Ovary (tissue), 9 donors: Measurements from ENCODE around the gene MUC21. TPM values are rescaled to one million over a fixed set of nuclear protein-coding genes. Genes with fewer than 3 reads are reported as not detected.
"Not testable (repeated sequence)": the region's sequence is repeated elsewhere in the genome, so short reads cannot be mapped to it uniquely, and the experiment has no call there.

Experiments
- DNase-seq, 5 donors: peaks; one replicate each; pipeline ENCODE4 v3.0.0-alpha.2; 2019 to 2020
- H3K27ac ChIP-seq, 2 donors: fragments of 200-600 bp; one replicate each; pipeline versions ENCODE4 v1.5.1 to v1.8.0; 2019 to 2022
- H3K27me3 ChIP-seq: fragments of 200-600 bp; one replicate; pipeline ENCODE4 v1.8.0; 2022
- H3K36me3 ChIP-seq: fragments of 200-600 bp; sonication (generic); one replicate; pipeline ENCODE4 v1.5.1; 2019
- H3K4me1 ChIP-seq: one replicate; pipeline ENCODE4 v1.8.1; 2013; ENCODE audit warnings: mild to moderate bottlenecking, moderate library complexity; ENCODE audit not compliant: insufficient read depth
- H3K4me3 ChIP-seq: fragments of 200-600 bp; sonication (generic); one replicate; pipeline ENCODE4 v1.5.1; 2017
- H3K9me3 ChIP-seq, 2 donors: fragments of 200-600 bp in 1 of 2; sonication (generic) in 1 of 2; one replicate each; pipeline versions ENCODE4 v1.5.1 to v1.8.1; 2013 to 2019; ENCODE audit warnings: mild to moderate bottlenecking in 1 of 2, moderate library complexity in 1 of 2
- CTCF ChIP-seq, 3 donors: fragments of 450-650 bp in 2 of 3; fragments of 200-600 bp in 1 of 3; IDR thresholded peaks; one replicate each; pipeline versions ENCODE4 v1.5.1 to v1.8.0; 2016 to 2022; ENCODE audit warnings: antibody characterized with exemption in 3 of 3, mild to moderate bottlenecking in 1 of 3
- EP300 ChIP-seq: sonication (generic); formaldehyde crosslinking; IDR thresholded peaks from one replicate; pipeline ENCODE4 v1.6.1; 2017; ENCODE audit warnings: antibody characterized with exemption
- POLR2A ChIP-seq: fragments of 450-650 bp; IDR thresholded peaks from one replicate; pipeline ENCODE4 v1.6.1; 2017; ENCODE audit warnings: antibody characterized with exemption, mild to moderate bottlenecking, moderate library complexity
- WGBS, 3 donors: extraction: QIAGEN DNeasy Blood & Tissue Kit in 1 of 3; methylation state at CpG; one replicate each; pipeline versions ENCODE4 v1.1.5 to v1.1.7; 2013 to 2017; 5-methylcytosine and 5-hydroxymethylcytosine counted together
- intact Hi-C, 4 donors: fragments of 100-400 bp; cut with DNase I; formaldehyde crosslinking; loops; one replicate each; pipeline versions ENCODE4 v1.11.0 to v1.15.1; 2022 to 2023
- polyA plus RNA-seq, 2 donors: library from polyadenylated mRNA; stranded (reverse); fragments of 200-250 nt in 1 of 2; fragments of 350-450 nt in 1 of 2; fragmentation: Illumina TruSeq in 1 of 2; extraction: RNeasy Lipid Tissue Mini Kit (QIAGEN cat#74804) in 1 of 2; gene quantifications; one replicate each; pipeline ENCODE4 v1.2.3, GENCODE V29; 2013 to 2014
- total RNA-seq, 7 donors: library from RNA; depleted of rRNA in 2 of 7; stranded (reverse); fragments of >200 nt in 2 of 7; fragmentation: NEBNext Ultra II Directional in 3 of 7; extraction: Animal tissue kit (Norgen Biotek cat#: 25700) in 3 of 7; gene quantifications; one replicate each; pipeline versions ENCODE4 v1.1.0 to v1.2.4, GENCODE V29; 2016 to 2023
- donor health status: DM: no; HTN: no; CAD: no; lungs with moderate emphysema.
- donor health status: DM: no; HTN: no; CAD: no.
- donor health status: Bipolar disorder and iron deficiency.
- donor health status: DM: yes; HTN: yes; CAD: no.
- donor health status: DM: no; HTN: no; CAD: no.
- donor health status: DM: yes; HTN: yes; CAD: no.

Gene MUC21
- total and polyA plus RNA-seq, 9 donors: not detected

DNA sequence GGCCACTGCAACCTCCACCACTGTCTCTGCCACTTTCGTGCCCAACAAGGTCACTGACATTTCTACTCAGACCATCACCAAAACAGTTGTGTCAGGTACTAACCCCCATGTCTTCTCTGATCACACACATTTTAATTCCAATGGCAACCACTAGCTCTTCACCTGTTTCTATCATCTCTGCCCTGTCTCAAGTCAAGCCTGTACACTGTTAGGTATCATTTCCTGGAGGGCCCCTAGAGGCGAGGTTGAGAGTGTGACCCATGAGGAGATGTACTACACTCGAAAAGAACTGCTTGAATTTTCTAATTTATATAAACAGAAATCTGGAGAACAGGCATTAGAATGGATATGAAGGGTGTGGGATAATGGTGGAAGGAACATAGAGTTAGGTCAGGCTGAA, 17.4 kb upstream of the MUC21 start:
- TF ChIP-seq EP300 (no peak), POLR2A (no peak), CTCF (IDR thresholded peaks at IDR 0.05) (no peak)
- intact Hi-C loops: no loop called here
- H3K27ac ChIP-seq: no peak overlapping the region
- H3K36me3 ChIP-seq: no peaks in the 10 kb centered on the region
- DNase-seq: no peak
- WGBS, 3 donors: 74 to 88% (median 80%) methylated on average over 3 of the region's 3 CpGs
- H3K27me3 ChIP-seq: no peaks in the 10 kb centered on the region
- H3K4me3 ChIP-seq: no peak overlapping the region
- H3K9me3 ChIP-seq: no peaks in the 10 kb centered on the region
- H3K4me1 ChIP-seq: no peaks in the 10 kb centered on the region

- 93 to 96% (median 95%) methylated on average over 6 of the region's 6 CpGs for WGBS, 3 donors
- H3K9me3 ChIP-seq, H3K4me3 ChIP-seq, DNase-seq, H3K27ac ChIP-seq, H3K36me3 ChIP-seq, H3K27me3 ChIP-seq, H3K4me1 ChIP-seq, intact Hi-C loops: not testable (repeated sequence)
These were observed 14.3 kb upstream of the MUC21 start for GRCh38 chr6:30969171-30969570.

DNA sequence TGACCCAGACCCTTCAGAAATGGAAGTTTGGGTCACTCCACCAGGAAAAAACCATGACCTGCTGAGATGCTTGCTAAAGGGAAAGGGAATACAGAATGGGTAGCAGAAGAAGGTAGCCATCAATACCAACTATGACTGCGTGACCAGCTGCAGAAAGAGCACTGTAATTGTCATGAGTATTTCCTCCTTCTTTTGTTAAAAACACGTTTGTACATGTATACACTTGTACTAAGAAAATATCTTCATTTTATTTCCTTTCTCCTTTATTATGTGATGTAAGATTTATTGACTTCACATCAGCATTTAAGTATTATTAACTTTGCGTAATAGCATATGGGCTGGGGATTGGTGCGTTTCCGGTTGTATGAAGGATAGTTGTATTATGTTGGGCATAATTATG, 12.6 kb upstream of the MUC21 start:
- intact Hi-C loops: no loop called here
- TF ChIP-seq POLR2A: no peak
- no peak for TF ChIP-seq CTCF (IDR thresholded peaks at IDR 0.05)
- no peak for TF ChIP-seq EP300
- Histone ChIP-seq H3K36me3 (no peaks in the 10 kb centered on the region), H3K27ac (no peak overlapping the region), H3K4me1 (no peaks in the 10 kb centered on the region), H3K27me3 (no peaks in the 10 kb centered on the region), H3K9me3 (no peaks in the 10 kb centered on the region), H3K4me3 (no peak overlapping the region)
- DNase-seq: no peak
- whole genome bisulfite sequencing, 3 donors: 89 to 91% (median 91%) methylated on average over 5 of the region's 5 CpGs

DNA sequence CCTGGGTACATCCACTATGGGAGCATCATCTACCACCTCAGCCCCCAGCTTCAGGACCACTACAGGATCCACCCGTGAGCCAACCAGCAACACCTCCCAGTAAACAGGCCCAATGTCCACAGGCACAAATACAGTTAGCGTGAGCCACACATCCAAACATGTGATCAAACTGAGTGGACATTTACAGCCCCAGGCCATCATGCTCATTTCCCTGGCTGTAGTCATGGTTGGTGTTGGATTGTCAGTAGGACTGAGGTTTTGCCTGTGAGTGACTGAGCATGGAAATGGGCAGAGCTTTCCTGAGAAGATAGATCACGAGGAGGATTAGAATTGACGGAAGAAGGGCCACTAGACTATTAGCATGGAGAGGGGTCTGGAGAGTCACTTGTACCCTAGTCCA, 10.7 kb upstream of the MUC21 start:
- no peak for DNase-seq
- Histone ChIP-seq H3K4me1 (no peaks in the 10 kb centered on the region), H3K4me3 (no peak overlapping the region), H3K27ac (no peak overlapping the region), H3K9me3 (no peaks in the 10 kb centered on the region), H3K36me3 (no peaks in the 10 kb centered on the region), H3K27me3 (no peaks in the 10 kb centered on the region)
- intact Hi-C loops: no loop called here
- TF ChIP-seq CTCF (IDR thresholded peaks at IDR 0.05): no peak
- no peak for TF ChIP-seq EP300
- TF ChIP-seq POLR2A: no peak
- 92 to 96% (median 94%) methylated on average over 4 of the region's 4 CpGs for WGBS, 3 donors

DNA sequence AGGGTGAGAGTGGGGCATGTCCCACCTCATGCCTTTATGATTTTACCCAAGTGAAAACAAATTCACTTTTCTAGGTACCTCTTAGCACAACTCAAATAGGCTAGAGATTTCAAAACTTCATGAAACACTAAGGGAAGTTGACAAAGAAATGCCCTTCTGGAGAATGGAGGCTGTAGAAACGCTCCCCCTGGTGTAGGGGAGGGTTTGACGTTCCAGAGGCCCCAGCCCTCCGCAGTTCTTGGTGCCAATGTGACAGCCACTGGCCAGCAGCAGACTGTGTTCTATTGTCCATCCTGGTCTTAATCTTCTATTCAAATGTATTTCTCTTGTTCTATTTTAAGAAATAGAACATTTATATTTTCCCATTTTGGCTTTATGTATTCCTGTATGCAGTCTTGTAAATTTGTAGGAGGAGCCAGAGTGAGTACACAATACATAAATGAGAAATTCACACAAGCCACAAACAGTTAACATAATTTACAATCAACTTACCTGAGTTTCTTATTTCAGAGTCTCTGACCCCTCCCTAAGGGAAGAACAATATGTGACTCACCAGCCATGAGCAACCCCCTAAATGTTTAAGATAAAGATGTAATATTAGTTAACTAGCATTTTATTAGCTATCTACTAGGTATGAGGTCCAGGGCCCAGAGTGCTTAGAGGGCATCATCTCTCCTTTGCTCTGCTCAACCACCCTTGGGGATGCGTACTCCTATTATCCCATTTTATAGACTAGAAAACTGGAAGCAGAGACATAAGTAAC, 8.8 kb upstream of the MUC21 start:
- no peak overlapping the region for H3K4me3 ChIP-seq

More for the DNA sequence above, 8.8 kb upstream of the MUC21 start:
- Histone ChIP-seq H3K9me3 (no peaks in the 10 kb centered on the region), H3K27ac (no peak overlapping the region), H3K27me3 (no peaks in the 10 kb centered on the region), H3K4me1 (peaks cover 1% of the 10 kb centered on the region), H3K36me3 (no peaks in the 10 kb centered on the region)
- intact Hi-C loops: loop anchor here in 1 of 4 donors (5.0 kb wide), 1 partner anchor 1823 kb away; no protein-coding TSS in a partner anchor
- TF ChIP-seq CTCF (IDR thresholded peaks at IDR 0.05) (no peak), POLR2A (no peak), EP300 (no peak)
- WGBS, 3 donors: 60 to 92% (median 88%) methylated on average over 4 of the region's 4 CpGs
- DNase-seq: no peak
